Esophagus squamous epithelium (tissue), 5 donors: ENCODE data around the gene SIGLEC1. TPM values are rescaled to one million over a fixed set of nuclear protein-coding genes. Genes with fewer than 3 reads are reported as not detected.

Experiments used
- DNase-seq: peaks from one replicate; lab custom pipeline; 2025; lab: John Stamatoyannopoulos, UW
- H3K27ac ChIP-seq, 4 donors: fragments of 200-600 bp; sonication (generic); one replicate each; pipeline ENCODE4 v1.5.1; 2016 to 2019; ENCODE audit warnings: mild to moderate bottlenecking in 1 of 4
- H3K27me3 ChIP-seq, 4 donors: fragments of 200-600 bp; sonication (generic); 1 replicate in 3 of 4; 2 replicates in 1 of 4; pipeline versions ENCODE4 v1.5.1 to v1.6.0; 2017 to 2021; ENCODE audit warnings: antibody characterized with exemption in 1 of 4
- H3K36me3 ChIP-seq, 3 donors: fragments of 200-600 bp; sonication (generic); one replicate each; pipeline ENCODE4 v1.5.1; 2016 to 2019
- H3K4me1 ChIP-seq, 3 donors: fragments of 200-600 bp; sonication (generic); one replicate each; pipeline ENCODE4 v1.5.1; 2017 to 2019
- H3K4me3 ChIP-seq, 4 donors: fragments of 200-600 bp; sonication (generic); 1 replicate in 3 of 4; 2 replicates in 1 of 4; pipeline ENCODE4 v1.5.1; 2016 to 2019; ENCODE audit warnings: mild to moderate bottlenecking in 2 of 4, moderate library complexity in 1 of 4
- H3K9me3 ChIP-seq, 3 donors: fragments of 200-600 bp; sonication (generic); one replicate each; pipeline ENCODE4 v1.5.1; 2016 to 2019
- POLR2A ChIP-seq, 4 donors: fragments of 450-650 bp; IDR thresholded peaks; one replicate each; pipeline ENCODE4 v1.6.1; 2017; ENCODE audit warnings: antibody characterized with exemption in 4 of 4, mild to moderate bottlenecking in 4 of 4, moderate library complexity in 3 of 4
- WGBS, 2 donors: methylation state at CpG; one replicate each; pipeline ENCODE4 v1.1.5; 2018; 5-methylcytosine and 5-hydroxymethylcytosine counted together
- intact Hi-C: fragments of 100-400 bp; cut with DNase I; formaldehyde crosslinking; loops from one replicate; pipeline ENCODE4 v1.15.0; 2022
- total RNA-seq, 4 donors: library from RNA; depleted of rRNA; stranded (reverse); fragments of >200 nt; gene quantifications; one replicate each; pipeline ENCODE4 v1.1.0, GENCODE V29; 2016
- TF ChIP-seq, protein P1 (sequence below), 6 experiments: fragments of 450-650 bp in 4 of 6; fragments of 200-600 bp in 2 of 6; sonication (generic) in 2 of 6; IDR thresholded peaks; one replicate each; pipeline ENCODE4 v1.5.1; 2016 to 2019; ENCODE audit warnings: antibody characterized with exemption in 6 of 6, mild to moderate bottlenecking in 4 of 6, moderate library complexity in 4 of 6
- donor health status: DM: yes; HTN: yes; CAD: no.

Gene SIGLEC1
- total RNA-seq, 4 donors from 2014 or later, result 0.11 to 6.9 (median 1.8) TPM

GRCh38 chr20:3691897-3692296 is 20.5 kb downstream of the SIGLEC1 start:
- Histone ChIP-seq H3K27me3 (no peaks in the 10 kb centered on the region), H3K9me3 (no peaks in the 10 kb centered on the region), H3K27ac (no peak overlapping the region), H3K36me3 (no peaks in the 10 kb centered on the region), H3K4me3 (no peak overlapping the region), H3K4me1 (peaks cover 6 to 11% (median 7%) of the 10 kb centered on the region in 3 donors)
- intact Hi-C loops, result no loop called here
- TF ChIP-seq, protein P1, sequence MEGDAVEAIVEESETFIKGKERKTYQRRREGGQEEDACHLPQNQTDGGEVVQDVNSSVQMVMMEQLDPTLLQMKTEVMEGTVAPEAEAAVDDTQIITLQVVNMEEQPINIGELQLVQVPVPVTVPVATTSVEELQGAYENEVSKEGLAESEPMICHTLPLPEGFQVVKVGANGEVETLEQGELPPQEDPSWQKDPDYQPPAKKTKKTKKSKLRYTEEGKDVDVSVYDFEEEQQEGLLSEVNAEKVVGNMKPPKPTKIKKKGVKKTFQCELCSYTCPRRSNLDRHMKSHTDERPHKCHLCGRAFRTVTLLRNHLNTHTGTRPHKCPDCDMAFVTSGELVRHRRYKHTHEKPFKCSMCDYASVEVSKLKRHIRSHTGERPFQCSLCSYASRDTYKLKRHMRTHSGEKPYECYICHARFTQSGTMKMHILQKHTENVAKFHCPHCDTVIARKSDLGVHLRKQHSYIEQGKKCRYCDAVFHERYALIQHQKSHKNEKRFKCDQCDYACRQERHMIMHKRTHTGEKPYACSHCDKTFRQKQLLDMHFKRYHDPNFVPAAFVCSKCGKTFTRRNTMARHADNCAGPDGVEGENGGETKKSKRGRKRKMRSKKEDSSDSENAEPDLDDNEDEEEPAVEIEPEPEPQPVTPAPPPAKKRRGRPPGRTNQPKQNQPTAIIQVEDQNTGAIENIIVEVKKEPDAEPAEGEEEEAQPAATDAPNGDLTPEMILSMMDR (IDR thresholded peaks at IDR 0.05), result no peak
- no peak for TF ChIP-seq POLR2A (IDR thresholded peaks at IDR 0.05)
- DNase-seq, result no peak
- no CpG with 5 or more reads among the region's 9 CpGs for WGBS, 2 donors

- no peak for DNase-seq
- intact Hi-C loops, result no loop called here
- H3K4me1 ChIP-seq, result peaks cover 12 to 17% (median 13%) of the 10 kb centered on the region in 3 donors
- WGBS, 2 donors, result 75 to 85% methylated on average over 4 to 9 of the region's 16 CpGs
- no peak overlapping the region for H3K27ac ChIP-seq
- H3K36me3 ChIP-seq, result no peaks in the 10 kb centered on the region
- TF ChIP-seq, protein P1 (IDR thresholded peaks at IDR 0.05), result no peak
- TF ChIP-seq POLR2A (IDR thresholded peaks at IDR 0.05), result no peak
- no peaks in the 10 kb centered on the region for H3K9me3 ChIP-seq
- no peaks in the 10 kb centered on the region for H3K27me3 ChIP-seq
- no peak overlapping the region for H3K4me3 ChIP-seq
These were observed 21.1 kb downstream of the SIGLEC1 start for GRCh38 chr20:3691306-3691705.

GRCh38 chr20:3690413-3690812 is 22.0 kb downstream of the SIGLEC1 start:
- intact Hi-C loops, result no loop called here
- no peaks in the 10 kb centered on the region for H3K36me3 ChIP-seq
- peaks cover 13 to 18% (median 14%) of the 10 kb centered on the region in 3 donors for H3K4me1 ChIP-seq
- H3K9me3 ChIP-seq, result no peaks in the 10 kb centered on the region
- WGBS, 2 donors, result 89 to 93% methylated on average over 2 to 3 of the region's 3 CpGs
- H3K27me3 ChIP-seq, result no peaks in the 10 kb centered on the region
- H3K27ac ChIP-seq, result no peak overlapping the region
- no peak overlapping the region for H3K4me3 ChIP-seq
- TF ChIP-seq, protein P1 (IDR thresholded peaks at IDR 0.05), result no peak
- TF ChIP-seq POLR2A (IDR thresholded peaks at IDR 0.05), result no peak
- no peak for DNase-seq

DNA sequence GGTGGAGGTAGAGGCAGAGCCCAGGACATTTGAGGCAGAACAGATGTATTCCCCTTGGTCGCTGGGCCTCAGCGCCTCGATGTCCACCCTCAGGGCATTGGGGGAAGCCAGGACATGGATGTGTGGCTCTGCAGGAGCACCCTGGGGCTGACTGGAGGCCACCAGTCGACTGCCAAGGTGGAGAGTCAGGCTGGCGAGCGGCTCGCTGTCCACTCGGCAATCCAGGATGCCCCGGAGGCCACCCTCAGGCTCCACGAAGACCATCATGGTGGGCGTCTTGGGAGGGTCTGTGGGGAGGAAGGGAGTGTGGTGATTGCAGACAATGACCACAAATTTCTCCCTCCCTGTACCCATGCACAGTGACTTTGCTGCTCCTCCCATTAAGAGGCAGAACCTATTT is 22.4 kb downstream of the SIGLEC1 start:
- no peaks in the 10 kb centered on the region for H3K36me3 ChIP-seq
- intact Hi-C loops, result no loop called here
- H3K4me3 ChIP-seq, result no peak overlapping the region
- no peaks in the 10 kb centered on the region for H3K9me3 ChIP-seq
- 79 to 100% methylated on average over 2 to 8 of the region's 11 CpGs for WGBS, 2 donors
- H3K4me1 ChIP-seq, result peaks cover 13 to 18% (median 14%) of the 10 kb centered on the region in 3 donors
- H3K27ac ChIP-seq, result no peak overlapping the region
- TF ChIP-seq, protein P1 (IDR thresholded peaks at IDR 0.05), result no peak
- TF ChIP-seq POLR2A (IDR thresholded peaks at IDR 0.05), result no peak
- H3K27me3 ChIP-seq, result no peaks in the 10 kb centered on the region
- no peak for DNase-seq

- Histone ChIP-seq H3K27me3 (peaks cover 0 to 7% (median 0%) of the 10 kb centered on the region in 4 donors), H3K4me1 (peaks cover 13 to 18% (median 14%) of the 10 kb centered on the region in 3 donors), H3K36me3 (no peaks in the 10 kb centered on the region), H3K9me3 (no peaks in the 10 kb centered on the region), H3K4me3 (no peak overlapping the region), H3K27ac (peak overlapping the region; percentile 49 to 83 (median 74))
- intact Hi-C loops, result no loop called here
- WGBS, 2 donors, result 66% methylated on average over 2 of the region's 2 CpGs; no CpG with 5 or more reads in 1 of the 2 donors
- TF ChIP-seq, protein P1 (IDR thresholded peaks at IDR 0.05), result no peak
- TF ChIP-seq POLR2A (IDR thresholded peaks at IDR 0.05), result no peak
- DNase-seq, result no peak
These were observed 24.7 kb downstream of the SIGLEC1 start for GRCh38 chr20:3687655-3688054.
